Activated CD4-positive, alpha-beta memory T cell treated with anti-CD3 and anti-CD28 coated beads for 36 hours (primary cell): Measurements from ENCODE around the gene TNFRSF19. TPM values are rescaled to one million over a fixed set of nuclear protein-coding genes. Genes with fewer than 3 reads are reported as not detected.

Experiments used
- CTCF ChIA-PET: fragments of 350-600 bp; sonication (Branson Sonifier 250); formaldehyde crosslinking; loops from one replicate; lab custom pipeline; 2021; ENCODE audit warnings: antibody characterized with exemption, inconsistent platforms; lab: Charles Lee
- POLR2A ChIA-PET: fragments of 350-600 bp; sonication (Branson Sonifier 250); formaldehyde crosslinking; loops from one replicate; lab custom pipeline; 2021; ENCODE audit warnings: antibody characterized with exemption; lab: Charles Lee
- DNase-seq: peaks from one replicate; pipeline ENCODE4 v3.0.0-alpha.2; 2020
- H3K27ac Mint-ChIP-seq: one replicate; pipeline ENCODE4 v1.8.0; 2021; ENCODE audit warnings: mixed read lengths
- H3K27me3 Mint-ChIP-seq: one replicate; pipeline ENCODE4 v1.8.0; 2021; ENCODE audit warnings: mixed read lengths
- H3K36me3 Mint-ChIP-seq: one replicate; pipeline ENCODE4 v1.8.0; 2021; ENCODE audit warnings: mixed read lengths
- H3K4me1 Mint-ChIP-seq: one replicate; pipeline ENCODE4 v1.8.0; 2021; ENCODE audit warnings: low read depth, mixed read lengths
- H3K4me3 Mint-ChIP-seq: one replicate; pipeline ENCODE4 v1.8.0; 2021; ENCODE audit warnings: mild to moderate bottlenecking, mixed read lengths
- H3K9me3 Mint-ChIP-seq: one replicate; pipeline ENCODE4 v1.8.0; 2021; ENCODE audit warnings: mixed read lengths
- intact Hi-C: fragments of 100-400 bp; cut with micrococcal nuclease; formaldehyde crosslinking; loops from one replicate; pipeline ENCODE4 v1.15.1; 2023
- total RNA-seq, 2 experiments: library from RNA; stranded (reverse); gene quantifications; one replicate each; pipeline ENCODE4 v1.2.3, GENCODE V29; 2021

The TNFRSF19 gene
- total RNA-seq, 2 experiments from 2014 or later, result not detected

DNA sequence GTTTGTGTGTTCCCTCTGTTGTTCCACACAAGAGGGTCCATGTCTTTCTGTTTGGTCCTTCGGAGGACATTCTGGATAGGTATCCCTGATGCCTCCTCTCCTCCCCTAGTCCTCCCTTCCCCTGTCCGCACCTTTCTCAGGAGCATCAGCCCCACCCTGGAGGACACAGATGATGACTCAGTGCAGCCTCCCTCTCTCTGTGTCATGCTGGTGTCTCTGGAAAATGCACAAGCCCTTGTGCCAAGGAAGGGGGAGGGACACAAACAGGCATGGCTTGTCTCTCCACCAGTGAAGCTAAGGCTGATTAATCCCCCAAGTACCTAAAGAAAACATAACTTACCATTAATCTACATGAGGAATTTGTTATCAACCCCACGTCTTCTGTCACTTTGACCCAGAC, 16.2 kb upstream of the TNFRSF19 start:
- CTCF ChIA-PET, result no interaction called here
- Mint-ChIP-seq H3K27me3 (peaks cover 16% of the 10 kb centered on the region), H3K9me3 (no peaks in the 10 kb centered on the region)

DNA sequence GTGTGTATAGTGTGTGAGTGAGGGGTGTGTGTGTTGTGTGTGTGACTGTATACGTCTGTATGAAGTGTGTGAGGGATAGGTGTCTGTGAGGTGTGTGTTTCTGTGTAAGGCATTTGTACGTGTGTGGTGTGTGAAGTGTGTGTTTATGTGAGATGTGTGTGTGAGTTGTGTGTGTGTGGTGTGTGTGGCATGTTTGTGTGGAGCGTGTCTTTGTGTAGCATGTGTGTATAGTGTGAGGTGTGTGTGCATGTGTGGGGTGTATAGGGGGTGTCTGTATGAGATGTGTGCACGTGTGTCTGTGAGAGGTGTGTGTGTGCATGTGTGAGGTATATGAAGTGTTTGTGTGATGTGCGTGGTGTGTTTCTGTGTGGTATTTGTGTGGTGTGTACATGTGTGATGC, 13.2 kb upstream of the TNFRSF19 start:
- Mint-ChIP-seq H3K27ac (no peak overlapping the region), H3K4me3 (no peak overlapping the region), H3K4me1 (no peaks in the 10 kb centered on the region), H3K36me3 (no peaks in the 10 kb centered on the region), H3K27me3 (peaks cover 13% of the 10 kb centered on the region), H3K9me3 (no peaks in the 10 kb centered on the region)
- intact Hi-C loops, result no loop called here
- CTCF ChIA-PET, result no interaction called here
- no peak for DNase-seq
- POLR2A ChIA-PET, result no interaction called here

More for the DNA sequence above, 16.2 kb upstream of the TNFRSF19 start:
- intact Hi-C loops, result no loop called here
- Mint-ChIP-seq H3K4me3 (no peak overlapping the region), H3K36me3 (no peaks in the 10 kb centered on the region), H3K27ac (no peak overlapping the region), H3K4me1 (no peaks in the 10 kb centered on the region)
- POLR2A ChIA-PET, result no interaction called here
- no peak for DNase-seq

DNA sequence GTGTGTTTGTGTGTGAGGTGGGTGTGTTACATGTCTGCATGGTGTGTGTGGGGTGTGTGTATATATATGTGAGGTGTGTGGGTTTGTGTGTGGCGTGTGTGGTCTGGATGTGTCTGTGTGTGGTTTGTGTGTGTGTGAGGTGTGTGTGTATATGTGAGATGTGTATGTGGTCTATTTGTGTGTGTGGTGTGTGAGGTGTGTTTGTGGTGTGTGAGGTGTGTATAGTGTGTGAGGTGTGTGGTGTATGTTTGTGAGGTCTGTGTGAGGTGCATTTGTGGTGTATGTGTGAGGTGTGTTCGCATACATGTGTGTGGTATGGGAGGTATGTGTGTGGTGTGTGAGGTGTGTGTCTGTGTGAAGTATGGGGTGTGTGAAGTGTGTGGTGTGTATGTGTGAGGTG, 12.5 kb upstream of the TNFRSF19 start:
- POLR2A ChIA-PET, result no interaction called here
- Mint-ChIP-seq H3K27ac (no peak overlapping the region), H3K4me3 (no peak overlapping the region), H3K27me3 (peaks cover 13% of the 10 kb centered on the region), H3K9me3 (no peaks in the 10 kb centered on the region), H3K4me1 (no peaks in the 10 kb centered on the region), H3K36me3 (no peaks in the 10 kb centered on the region)
- no peak for DNase-seq
- CTCF ChIA-PET, result no interaction called here
- intact Hi-C loops, result no loop called here

DNA sequence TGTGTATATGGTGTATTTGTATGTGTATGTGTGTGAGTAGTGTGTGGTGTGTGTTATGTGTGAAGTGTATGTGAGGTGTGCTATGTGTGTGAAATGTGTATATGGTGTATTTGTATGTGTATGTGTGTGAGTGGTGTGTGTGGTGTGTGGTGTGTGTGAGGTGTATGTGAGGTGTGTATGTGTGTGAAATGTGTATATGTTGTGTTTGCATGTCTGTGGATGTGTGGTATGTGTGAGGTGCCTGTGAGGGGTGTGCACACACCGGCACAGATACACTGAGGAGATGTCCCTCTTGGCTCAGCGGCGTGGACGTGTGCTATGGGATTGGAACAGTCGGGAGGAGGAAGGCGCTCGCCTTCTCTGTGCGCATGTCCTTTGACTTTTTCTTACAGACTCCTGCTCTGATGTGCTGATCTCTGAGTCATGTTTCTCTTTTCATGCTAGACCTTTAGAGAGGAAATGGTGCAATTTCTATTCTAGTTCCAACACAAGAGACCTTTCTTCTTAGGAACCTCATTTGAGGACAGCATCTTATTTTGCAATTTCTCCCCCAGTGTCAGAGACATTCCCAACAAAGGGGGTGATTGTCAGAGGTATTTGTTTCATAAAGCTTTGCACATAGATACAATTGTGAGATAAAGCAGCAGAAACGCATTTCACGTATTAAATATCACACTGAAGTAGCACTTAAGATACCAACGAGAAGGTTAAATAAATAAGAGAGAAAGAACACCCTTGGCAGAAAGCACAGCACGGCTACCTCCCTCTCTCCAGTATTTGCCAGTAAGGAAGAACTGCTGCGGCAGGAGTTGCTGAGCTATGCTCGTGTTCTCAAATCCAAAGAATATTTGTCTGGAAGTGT, 11.3 kb upstream of the TNFRSF19 start:
- DNase-seq, result peak; percentile 29
- Mint-ChIP-seq H3K4me3 (no peak overlapping the region), H3K9me3 (no peaks in the 10 kb centered on the region), H3K4me1 (no peaks in the 10 kb centered on the region), H3K27ac (no peak overlapping the region), H3K27me3 (peaks cover 15% of the 10 kb centered on the region), H3K36me3 (no peaks in the 10 kb centered on the region)
- CTCF ChIA-PET, result no interaction called here
- intact Hi-C loops, result loop anchor here (1.0 kb wide), 1 partner anchor 19 kb away; no protein-coding TSS in a partner anchor
- POLR2A ChIA-PET, result no interaction called here

DNA sequence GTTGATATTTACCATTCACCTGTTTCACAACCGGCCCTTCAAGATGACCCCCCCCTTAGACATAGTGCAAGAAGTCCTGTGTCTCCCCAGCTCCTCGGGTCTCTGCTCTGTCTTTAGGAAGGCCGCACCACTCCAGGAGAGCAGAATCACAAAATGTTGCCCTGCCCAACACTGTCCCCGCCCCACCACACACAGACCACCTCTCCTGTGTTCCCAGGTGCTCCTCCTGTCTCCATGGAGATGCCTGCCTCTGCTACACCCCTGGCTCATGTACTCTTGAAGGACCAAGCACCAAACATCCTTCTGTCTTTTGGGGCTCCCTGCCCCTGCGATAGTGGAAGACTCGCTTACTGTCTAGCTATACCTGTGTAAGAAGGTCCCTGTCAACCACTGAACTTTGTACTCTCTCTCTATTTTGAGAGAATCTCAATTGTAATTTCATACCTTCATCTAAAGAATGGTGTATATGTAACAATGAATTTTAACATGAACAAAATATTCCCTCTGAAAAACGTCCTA, 9.6 kb upstream of the TNFRSF19 start:
- Mint-ChIP-seq H3K27me3 (peaks cover 9% of the 10 kb centered on the region), H3K27ac (no peak overlapping the region), H3K4me3 (no peak overlapping the region), H3K36me3 (no peaks in the 10 kb centered on the region), H3K9me3 (no peaks in the 10 kb centered on the region), H3K4me1 (no peaks in the 10 kb centered on the region)
- CTCF ChIA-PET, result no interaction called here
- POLR2A ChIA-PET, result no interaction called here
- no peak for DNase-seq
- intact Hi-C loops, result no loop called here

DNA sequence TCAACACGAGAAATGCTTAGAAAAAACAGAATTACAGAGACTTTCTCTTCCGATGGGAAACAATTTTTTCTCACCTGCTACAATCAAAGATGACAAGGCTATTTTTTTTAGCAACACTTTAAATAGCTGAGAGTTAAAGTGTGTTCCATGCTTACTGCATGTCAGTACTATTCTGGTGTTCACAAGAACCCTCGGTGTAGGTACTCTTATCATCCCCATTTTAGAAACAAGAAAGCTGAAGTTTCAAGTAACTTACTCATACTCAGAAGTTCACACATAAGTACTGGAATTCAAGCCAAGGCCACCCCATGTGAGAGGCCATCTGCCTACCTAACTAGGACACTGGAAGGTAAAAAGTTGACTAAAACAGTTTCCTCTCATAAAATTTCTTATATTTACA, 9.0 kb upstream of the TNFRSF19 start:
- ChIA-PET CTCF (no interaction called here), POLR2A (no interaction called here)
- intact Hi-C loops, result no loop called here
- Mint-ChIP-seq H3K9me3 (no peaks in the 10 kb centered on the region), H3K4me3 (no peak overlapping the region), H3K4me1 (no peaks in the 10 kb centered on the region), H3K27me3 (peaks cover 11% of the 10 kb centered on the region), H3K27ac (no peak overlapping the region), H3K36me3 (no peaks in the 10 kb centered on the region)
- no peak for DNase-seq

DNA sequence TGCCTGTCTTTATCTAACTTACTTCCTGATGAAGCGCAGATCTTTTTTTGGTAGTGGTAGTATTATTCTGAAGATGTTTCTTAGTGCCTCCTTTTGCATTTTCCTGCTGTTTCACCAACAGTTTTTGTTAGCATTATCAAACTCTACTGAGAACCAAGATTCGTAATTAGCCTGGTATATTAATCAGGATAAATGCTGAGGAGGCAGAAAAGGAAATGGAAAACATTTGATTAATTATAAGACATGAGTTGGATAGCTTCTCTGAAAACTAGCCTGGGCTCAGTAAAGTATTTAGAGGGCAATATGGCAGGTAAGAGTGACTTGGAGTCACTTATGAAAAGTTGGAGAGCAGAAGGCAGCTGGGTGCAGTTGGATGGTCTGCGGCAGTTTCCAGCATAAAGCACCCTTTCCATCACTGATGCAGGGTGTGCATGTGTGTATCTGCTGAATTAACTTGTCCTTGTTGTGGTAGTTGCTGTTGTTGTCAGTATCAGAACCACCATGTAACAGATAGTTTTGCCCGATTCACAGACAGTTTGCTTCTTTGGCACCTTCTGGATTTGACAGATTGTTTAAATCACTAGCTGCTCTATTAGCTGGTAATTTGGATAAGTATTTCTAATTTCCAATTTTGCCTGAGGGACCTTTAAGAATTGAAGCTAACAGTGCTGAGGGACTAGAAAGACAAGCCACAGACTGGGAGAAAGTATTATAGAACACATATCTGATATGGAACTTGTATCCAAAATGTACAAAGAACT, 6.9 kb upstream of the TNFRSF19 start:
- Mint-ChIP-seq H3K9me3 (no peaks in the 10 kb centered on the region), H3K36me3 (no peaks in the 10 kb centered on the region), H3K4me3 (no peak overlapping the region), H3K27ac (no peak overlapping the region), H3K4me1 (no peaks in the 10 kb centered on the region), H3K27me3 (peaks cover 16% of the 10 kb centered on the region)
- CTCF ChIA-PET, result no interaction called here
- POLR2A ChIA-PET, result no interaction called here
- no peak for DNase-seq
- intact Hi-C loops, result no loop called here

DNA sequence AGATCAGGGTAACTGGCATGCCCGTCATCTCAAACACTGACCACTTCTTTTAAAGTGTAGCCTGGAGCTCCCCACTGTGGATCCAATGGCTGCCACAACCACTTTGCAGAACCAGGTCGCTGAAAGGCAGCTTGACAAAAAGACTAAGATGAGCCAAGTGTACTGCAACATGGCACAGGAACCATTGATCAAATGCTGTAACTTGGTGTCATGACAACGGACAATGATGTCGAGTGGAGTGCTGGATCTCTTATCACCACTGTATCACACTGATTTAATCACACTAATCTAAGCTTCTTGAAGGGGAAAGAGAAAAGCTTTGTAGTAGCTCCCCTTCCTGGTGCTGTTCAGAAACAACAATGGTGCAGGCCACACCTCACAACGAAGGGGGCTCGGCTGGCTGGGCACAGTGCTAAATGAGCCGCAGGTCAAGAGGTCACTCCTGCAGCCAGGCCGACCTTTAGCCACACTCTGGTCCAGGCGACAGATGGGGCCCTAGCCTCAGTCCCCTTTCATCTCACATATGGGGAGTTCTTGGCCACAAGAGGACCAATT, 2.2 kb upstream of the TNFRSF19 start:
- POLR2A ChIA-PET, result no interaction called here
- peaks cover 29% of the 10 kb centered on the region for H3K27me3 Mint-ChIP-seq
- intact Hi-C loops, result no loop called here
- H3K4me1 Mint-ChIP-seq, result peaks cover 3% of the 10 kb centered on the region
- CTCF ChIA-PET, result no interaction called here
- no peak for DNase-seq
- H3K36me3 Mint-ChIP-seq, result no peaks in the 10 kb centered on the region
- H3K9me3 Mint-ChIP-seq, result no peaks in the 10 kb centered on the region
- H3K27ac Mint-ChIP-seq, result no peak overlapping the region
- H3K4me3 Mint-ChIP-seq, result no peak overlapping the region

DNA sequence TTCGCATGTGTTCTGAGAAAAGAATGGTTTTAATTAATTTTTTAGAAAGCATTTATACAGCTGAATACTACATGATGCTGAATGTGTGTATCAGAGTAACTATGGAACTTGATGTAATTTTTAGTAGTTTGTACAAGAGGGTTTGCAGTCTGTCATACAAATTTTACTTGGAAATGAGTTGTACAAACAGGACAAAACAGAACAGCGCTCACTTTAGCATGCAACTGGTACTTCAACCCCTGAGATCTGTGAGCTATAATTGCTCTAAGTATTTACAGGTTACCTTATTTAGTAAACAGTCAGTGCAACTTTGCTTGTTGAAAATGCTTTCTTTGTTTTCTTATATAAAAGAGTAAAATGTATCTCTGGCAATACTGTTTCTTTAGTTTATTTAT, 706 bp downstream of the TNFRSF19 start:
- intact Hi-C loops, result loop anchor here (10.0 kb wide), 1 partner anchor 1966 kb away; the partner anchor contains the start of gene MICU2
- Mint-ChIP-seq H3K36me3 (no peaks in the 10 kb centered on the region), H3K9me3 (no peaks in the 10 kb centered on the region), H3K4me3 (no peak overlapping the region), H3K27me3 (peaks cover 27% of the 10 kb centered on the region), H3K4me1 (peaks cover 6% of the 10 kb centered on the region), H3K27ac (no peak overlapping the region)
- DNase-seq, result no peak
- CTCF ChIA-PET, result no interaction called here
- POLR2A ChIA-PET, result no interaction called here

DNA sequence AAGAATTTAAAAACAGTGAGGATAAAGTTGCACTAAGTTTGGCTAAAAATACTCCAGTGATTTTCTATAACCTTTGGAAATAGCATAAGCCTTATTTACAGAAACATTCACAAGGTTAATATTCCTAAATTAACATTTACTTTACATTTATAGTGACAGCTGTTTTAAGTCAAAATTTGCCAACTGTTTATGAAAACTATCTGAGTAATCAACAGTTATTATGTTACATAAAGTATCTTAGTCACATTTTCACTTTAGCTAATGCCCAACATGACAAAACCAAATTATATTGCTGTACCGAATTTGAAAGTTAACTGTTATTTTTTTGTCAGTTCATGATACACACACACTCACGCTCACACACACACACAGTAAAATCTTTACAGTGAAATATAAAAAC, 1.2 kb downstream of the TNFRSF19 start:
- Mint-ChIP-seq H3K27ac (no peak overlapping the region), H3K36me3 (no peaks in the 10 kb centered on the region), H3K27me3 (peaks cover 28% of the 10 kb centered on the region), H3K4me1 (peaks cover 6% of the 10 kb centered on the region), H3K4me3 (no peak overlapping the region), H3K9me3 (no peaks in the 10 kb centered on the region)
- ChIA-PET CTCF (no interaction called here), POLR2A (no interaction called here)
- DNase-seq, result no peak
- intact Hi-C loops, result loop anchor here (10.0 kb wide), 1 partner anchor 1967 kb away; the partner anchor contains the start of gene MICU2

DNA sequence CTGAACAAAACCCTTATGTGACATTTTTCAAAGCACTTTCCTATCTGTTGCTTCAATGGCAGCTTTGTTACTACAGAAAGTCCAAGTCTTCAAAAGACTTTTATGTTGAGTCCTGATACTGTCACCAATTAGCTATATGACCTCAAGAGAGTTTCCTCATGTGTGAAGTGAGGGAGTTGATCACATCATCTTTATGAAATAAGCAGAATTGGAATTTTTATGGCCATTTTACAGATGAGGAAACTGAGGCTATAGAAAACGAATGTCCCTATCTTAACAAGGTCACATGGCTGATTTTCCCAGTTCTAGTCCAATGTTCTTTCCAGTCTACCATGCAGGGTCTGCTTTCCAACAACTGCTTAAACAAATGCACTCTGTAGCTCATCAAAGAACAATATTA, 2.6 kb downstream of the TNFRSF19 start:
- DNase-seq, result no peak
- Mint-ChIP-seq H3K27me3 (peaks cover 36% of the 10 kb centered on the region), H3K9me3 (no peaks in the 10 kb centered on the region), H3K4me1 (peaks cover 6% of the 10 kb centered on the region), H3K36me3 (no peaks in the 10 kb centered on the region), H3K4me3 (no peak overlapping the region), H3K27ac (no peak overlapping the region)
- ChIA-PET CTCF (no interaction called here), POLR2A (no interaction called here)
- intact Hi-C loops, result loop anchor here (10.0 kb wide), 1 partner anchor 1968 kb away; the partner anchor contains the start of gene MICU2
